GM23338 (cell line): ENCODE results near the gene PRRT1. TPM values are rescaled to one million over a fixed set of nuclear protein-coding genes. Genes with fewer than 3 reads are reported as not detected.

Source experiments
- ATAC-seq: fragments of 200-7000 bp; cut with Tn5 transposase; 3 replicates; pipeline ENCODE4 v1.9.1; 2020
- DNase-seq: peaks from one replicate; pipeline ENCODE4 v3.0.0-alpha.2; 2015; ENCODE audit warnings: low spot score
- H2AFZ ChIP-seq: fragments of 200-600 bp; sonication (generic); 2 replicates; pipeline ENCODE4 v1.8.0; 2016; ENCODE audit warnings: antibody characterized with exemption, mild to moderate bottlenecking, moderate library complexity
- H3F3A ChIP-seq: fragments of 200-600 bp; sonication (generic); replicated peaks from 2 replicates; pipeline ENCODE4 v1.8.0; 2017; ENCODE audit warnings: antibody characterized with exemption, mixed run types, low read depth
- H3K27ac ChIP-seq: fragments of 200-600 bp; sonication (generic); 2 replicates; pipeline ENCODE4 v1.6.1; 2016; ENCODE audit warnings: low read depth
- H3K27me3 ChIP-seq: fragments of 200-600 bp; sonication (generic); 2 replicates; pipeline ENCODE4 v1.8.0; 2016; ENCODE audit warnings: mild to moderate bottlenecking, mixed run types, moderate library complexity; ENCODE audit not compliant: insufficient read depth
- H3K36me3 ChIP-seq: fragments of 200-600 bp; sonication (generic); 2 replicates; pipeline ENCODE4 v1.8.0; 2016; ENCODE audit warnings: mild to moderate bottlenecking; ENCODE audit not compliant: insufficient read depth
- H3K4me1 ChIP-seq: fragments of 200-600 bp; sonication (generic); 2 replicates; pipeline ENCODE4 v1.8.0; 2016; ENCODE audit warnings: mild to moderate bottlenecking, moderate library complexity; ENCODE audit not compliant: insufficient read depth
- H3K4me2 ChIP-seq: fragments of 200-600 bp; sonication (generic); 2 replicates; pipeline ENCODE4 v1.7.1; 2017; ENCODE audit warnings: mixed run types
- H3K4me3 ChIP-seq: fragments of 200-600 bp; sonication (generic); 2 replicates; pipeline ENCODE4 v1.6.1; 2016; ENCODE audit warnings: mixed run types
- H3K79me2 ChIP-seq: fragments of 200-600 bp; sonication (generic); replicated peaks from 2 replicates; pipeline ENCODE4 v1.8.0; 2017; ENCODE audit warnings: mild to moderate bottlenecking; ENCODE audit not compliant: insufficient read depth
- H3K9me2 ChIP-seq: fragments of 200-600 bp; sonication (generic); 2 replicates; pipeline ENCODE4 v1.8.0; 2017; ENCODE audit not compliant: insufficient read depth
- H4K20me1 ChIP-seq: fragments of 200-600 bp; sonication (generic); replicated peaks from 2 replicates; pipeline ENCODE4 v1.8.0; 2017; ENCODE audit warnings: mild to moderate bottlenecking; ENCODE audit not compliant: insufficient read depth
- H3K27ac Mint-ChIP-seq: 2 replicates; pipeline ENCODE4 v1.8.0; 2020; ENCODE audit warnings: inconsistent platforms, mild to moderate bottlenecking, moderate library complexity, mixed read lengths
- H3K27me3 Mint-ChIP-seq: 3 replicates; pipeline ENCODE4 v1.8.0; 2022; ENCODE audit warnings: low read depth, mild to moderate bottlenecking, moderate library complexity, mixed read lengths, inconsistent platforms; ENCODE audit not compliant: insufficient read depth, poor library complexity
- H3K36me3 Mint-ChIP-seq: 3 replicates; pipeline ENCODE4 v1.8.0; 2021; ENCODE audit warnings: low read depth, mild to moderate bottlenecking, inconsistent platforms, moderate library complexity, mixed read lengths
- H3K4me1 Mint-ChIP-seq: 3 replicates; pipeline ENCODE4 v1.8.0; 2020; ENCODE audit warnings: mild to moderate bottlenecking, inconsistent platforms, mixed read lengths
- H3K4me3 Mint-ChIP-seq: 3 replicates; pipeline ENCODE4 v1.8.0; 2021; ENCODE audit warnings: moderate library complexity, mild to moderate bottlenecking, inconsistent platforms, mixed read lengths
- H3K9me3 Mint-ChIP-seq: 3 replicates; pipeline ENCODE4 v1.8.0; 2020; ENCODE audit warnings: moderate library complexity, mild to moderate bottlenecking, inconsistent platforms, mixed read lengths
- CREB1 ChIP-seq: fragments of 250-450 bp; sonication (Bioruptor Pico); IDR thresholded peaks from 2 replicates; pipeline ENCODE4 v1.5.0; 2020; ENCODE audit warnings: low read depth, mild to moderate bottlenecking, moderate library complexity
- EZH2 ChIP-seq: fragments of 200-600 bp; sonication (generic); IDR thresholded peaks from one replicate; pipeline ENCODE4 v1.8.0; 2017; ENCODE audit warnings: antibody characterized with exemption, mild to moderate bottlenecking, low read depth; ENCODE audit not compliant: unreplicated experiment
- POLR2AphosphoS5 ChIP-seq: IDR thresholded peaks from 2 replicates; pipeline ENCODE4 v1.6.1; 2016; ENCODE audit warnings: antibody characterized with exemption, low read depth
- REST ChIP-seq: IDR thresholded peaks from one replicate; pipeline ENCODE4 v1.6.1; 2018; ENCODE audit warnings: antibody characterized with exemption; ENCODE audit not compliant: unreplicated experiment
- ZNF331 ChIP-seq: fragments of 250-450 bp; sonication (Bioruptor Pico); IDR thresholded peaks from 2 replicates; pipeline ENCODE4 v1.5.0; 2020; ENCODE audit warnings: low read depth, mild to moderate bottlenecking, moderate library complexity
- polyA plus RNA-seq: library from polyadenylated mRNA; unstranded; fragments of >200 nt; fragmentation: Nextera tagmentation; extraction: Ambion mirVana; gene quantifications from 2 replicates; pipeline ENCODE4 v1.2.1, GENCODE V29; 2016
- total RNA-seq: library from RNA; depleted of rRNA; stranded (reverse); fragments of >200 nt; shearing (Covaris generic); gene quantifications from 2 replicates; pipeline ENCODE4 v1.2.3, GENCODE V29; 2014
- TF ChIP-seq, protein P1 (sequence below): fragments of 250-450 bp; sonication (Bioruptor Pico); IDR thresholded peaks from 2 replicates; pipeline ENCODE4 v1.5.0; 2020; ENCODE audit warnings: mild to moderate bottlenecking, moderate library complexity

Gene PRRT1
- total and polyA plus RNA-seq, 2 experiments from 2014 or later = 2.7 TPM; not detected in 1

DNA sequence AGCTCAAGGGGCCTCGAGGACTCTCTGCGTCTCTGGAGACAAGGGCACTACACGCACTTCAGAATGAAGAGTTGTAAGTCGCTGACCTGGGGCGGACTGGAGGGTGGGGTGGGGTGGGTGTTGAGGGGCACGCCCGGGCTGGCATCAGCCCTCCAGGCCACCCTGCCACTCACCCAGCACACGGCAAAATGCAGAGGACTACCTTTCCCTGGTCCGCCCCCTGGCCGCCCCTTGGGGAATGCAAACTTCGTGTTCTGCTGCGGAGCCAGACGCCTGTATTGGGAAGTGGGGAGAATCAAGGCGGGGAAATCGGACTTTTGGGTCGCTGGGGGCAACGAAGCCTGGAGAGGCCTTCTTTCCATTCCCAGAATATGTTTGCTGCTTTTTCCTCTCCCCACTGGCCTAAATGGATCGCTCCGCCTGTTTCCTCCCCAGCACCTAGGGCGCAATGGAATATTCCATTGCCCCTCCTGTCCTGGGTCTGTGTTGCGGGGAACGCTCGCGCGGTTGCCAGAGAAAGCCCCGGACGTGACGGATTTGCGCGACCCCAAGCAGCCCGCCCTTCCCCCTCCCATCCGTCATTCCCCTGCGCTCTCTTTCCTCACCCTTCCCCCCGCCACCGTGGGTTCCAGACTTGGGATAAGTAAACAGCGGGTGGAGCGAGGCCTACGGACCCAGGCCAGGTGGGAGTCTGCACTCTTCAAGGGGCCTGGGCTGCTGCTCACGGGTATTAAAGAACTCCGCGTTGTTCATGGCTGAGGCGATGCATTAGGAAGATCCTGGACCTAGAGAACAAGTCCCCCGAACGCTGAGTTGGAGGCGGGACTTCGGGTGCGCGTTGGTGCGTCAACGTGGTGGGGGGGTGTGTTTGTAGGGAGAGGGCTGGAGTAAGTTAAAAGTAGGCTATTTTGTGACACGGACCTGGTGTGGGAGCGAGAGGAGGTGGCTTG is 2.1 kb upstream of the PRRT1 start, which contains the start of gene PPT2 (continued):
- TF ChIP-seq, protein P1, sequence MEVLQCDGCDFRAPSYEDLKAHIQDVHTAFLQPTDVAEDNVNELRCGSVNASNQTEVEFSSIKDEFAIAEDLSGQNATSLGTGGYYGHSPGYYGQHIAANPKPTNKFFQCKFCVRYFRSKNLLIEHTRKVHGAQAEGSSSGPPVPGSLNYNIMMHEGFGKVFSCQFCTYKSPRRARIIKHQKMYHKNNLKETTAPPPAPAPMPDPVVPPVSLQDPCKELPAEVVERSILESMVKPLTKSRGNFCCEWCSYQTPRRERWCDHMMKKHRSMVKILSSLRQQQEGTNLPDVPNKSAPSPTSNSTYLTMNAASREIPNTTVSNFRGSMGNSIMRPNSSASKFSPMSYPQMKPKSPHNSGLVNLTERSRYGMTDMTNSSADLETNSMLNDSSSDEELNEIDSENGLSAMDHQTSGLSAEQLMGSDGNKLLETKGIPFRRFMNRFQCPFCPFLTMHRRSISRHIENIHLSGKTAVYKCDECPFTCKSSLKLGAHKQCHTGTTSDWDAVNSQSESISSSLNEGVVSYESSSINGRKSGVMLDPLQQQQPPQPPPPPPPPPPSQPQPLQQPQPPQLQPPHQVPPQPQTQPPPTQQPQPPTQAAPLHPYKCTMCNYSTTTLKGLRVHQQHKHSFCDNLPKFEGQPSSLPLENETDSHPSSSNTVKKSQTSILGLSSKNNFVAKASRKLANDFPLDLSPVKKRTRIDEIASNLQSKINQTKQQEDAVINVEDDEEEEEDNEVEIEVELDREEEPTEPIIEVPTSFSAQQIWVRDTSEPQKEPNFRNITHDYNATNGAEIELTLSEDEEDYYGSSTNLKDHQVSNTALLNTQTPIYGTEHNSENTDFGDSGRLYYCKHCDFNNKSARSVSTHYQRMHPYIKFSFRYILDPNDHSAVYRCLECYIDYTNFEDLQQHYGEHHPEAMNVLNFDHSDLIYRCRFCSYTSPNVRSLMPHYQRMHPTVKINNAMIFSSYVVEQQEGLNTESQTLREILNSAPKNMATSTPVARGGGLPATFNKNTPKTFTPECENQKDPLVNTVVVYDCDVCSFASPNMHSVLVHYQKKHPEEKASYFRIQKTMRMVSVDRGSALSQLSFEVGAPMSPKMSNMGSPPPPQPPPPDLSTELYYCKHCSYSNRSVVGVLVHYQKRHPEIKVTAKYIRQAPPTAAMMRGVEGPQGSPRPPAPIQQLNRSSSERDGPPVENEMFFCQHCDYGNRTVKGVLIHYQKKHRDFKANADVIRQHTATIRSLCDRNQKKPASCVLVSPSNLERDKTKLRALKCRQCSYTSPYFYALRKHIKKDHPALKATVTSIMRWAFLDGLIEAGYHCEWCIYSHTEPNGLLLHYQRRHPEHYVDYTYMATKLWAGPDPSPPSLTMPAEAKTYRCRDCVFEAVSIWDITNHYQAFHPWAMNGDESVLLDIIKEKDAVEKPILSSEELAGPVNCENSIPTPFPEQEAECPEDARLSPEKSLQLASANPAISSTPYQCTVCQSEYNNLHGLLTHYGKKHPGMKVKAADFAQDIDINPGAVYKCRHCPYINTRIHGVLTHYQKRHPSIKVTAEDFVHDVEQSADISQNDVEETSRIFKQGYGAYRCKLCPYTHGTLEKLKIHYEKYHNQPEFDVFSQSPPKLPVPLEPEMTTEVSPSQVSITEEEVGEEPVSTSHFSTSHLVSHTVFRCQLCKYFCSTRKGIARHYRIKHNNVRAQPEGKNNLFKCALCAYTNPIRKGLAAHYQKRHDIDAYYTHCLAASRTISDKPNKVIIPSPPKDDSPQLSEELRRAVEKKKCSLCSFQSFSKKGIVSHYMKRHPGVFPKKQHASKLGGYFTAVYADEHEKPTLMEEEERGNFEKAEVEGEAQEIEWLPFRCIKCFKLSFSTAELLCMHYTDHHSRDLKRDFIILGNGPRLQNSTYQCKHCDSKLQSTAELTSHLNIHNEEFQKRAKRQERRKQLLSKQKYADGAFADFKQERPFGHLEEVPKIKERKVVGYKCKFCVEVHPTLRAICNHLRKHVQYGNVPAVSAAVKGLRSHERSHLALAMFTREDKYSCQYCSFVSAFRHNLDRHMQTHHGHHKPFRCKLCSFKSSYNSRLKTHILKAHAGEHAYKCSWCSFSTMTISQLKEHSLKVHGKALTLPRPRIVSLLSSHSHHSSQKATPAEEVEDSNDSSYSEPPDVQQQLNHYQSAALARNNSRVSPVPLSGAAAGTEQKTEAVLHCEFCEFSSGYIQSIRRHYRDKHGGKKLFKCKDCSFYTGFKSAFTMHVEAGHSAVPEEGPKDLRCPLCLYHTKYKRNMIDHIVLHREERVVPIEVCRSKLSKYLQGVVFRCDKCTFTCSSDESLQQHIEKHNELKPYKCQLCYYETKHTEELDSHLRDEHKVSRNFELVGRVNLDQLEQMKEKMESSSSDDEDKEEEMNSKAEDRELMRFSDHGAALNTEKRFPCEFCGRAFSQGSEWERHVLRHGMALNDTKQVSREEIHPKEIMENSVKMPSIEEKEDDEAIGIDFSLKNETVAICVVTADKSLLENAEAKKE (CRISPR knock-in tag) = no peak
- 0 out of 2 replicates have a peak, but pooled peaks have one; percentile 6 for TF ChIP-seq ZNF331 (CRISPR knock-in tag)
- peak; percentile 36; the same call in 1 of the 2 replicates for TF ChIP-seq POLR2AphosphoS5

GRCh38 chr6:32152769-32153563 is 1.2 kb upstream of the PRRT1 start:
- H3K27me3 ChIP-seq = peaks cover 44% of the 10 kb centered on the region
- DNase-seq (peak; percentile 75), ATAC-seq (peak; percentile 38)
- no peaks in the 10 kb centered on the region for H3K79me2 ChIP-seq
- H4K20me1 ChIP-seq = 0 out of 2 replicates have a peak, but pooled peaks cover 5% of the 10 kb centered on the region
- H3K9me2 ChIP-seq = no peaks in the 10 kb centered on the region; the same call in 1 of the 2 replicates
- TF ChIP-seq CREB1 (CRISPR knock-in tag) (0 out of 2 replicates have a peak, but pooled peaks have one; percentile 6), EZH2 (peak; percentile 26), REST (no peak)
- H3K4me3 ChIP-seq = peak overlapping the region; percentile 100
- H3K27me3 Mint-ChIP-seq = peaks cover 47% of the 10 kb centered on the region
- peak overlapping the region; percentile 96 for H3K27ac Mint-ChIP-seq
- H3F3A ChIP-seq = peaks cover 9% of the 10 kb centered on the region
- no peak overlapping the region; the same call in 1 of the 2 replicates for H3K27ac ChIP-seq
- peak overlapping the region; percentile 100 for H3K4me2 ChIP-seq
- H3K4me3 Mint-ChIP-seq = peak overlapping the region; percentile 94
- H2AFZ ChIP-seq = peak overlapping the region; percentile 95
- H3K4me1 ChIP-seq = peaks cover 29% of the 10 kb centered on the region
- H3K36me3 Mint-ChIP-seq = peaks cover 18% of the 10 kb centered on the region
- peaks cover 46% of the 10 kb centered on the region for H3K4me1 Mint-ChIP-seq
- H3K36me3 ChIP-seq = peaks cover 1% of the 10 kb centered on the region
- no peaks in the 10 kb centered on the region; the same call in 1 of the 3 replicates for H3K9me3 Mint-ChIP-seq
